ENCODE results near the gene CITED2. TPM values are rescaled to one million over a fixed set of nuclear protein-coding genes. Genes with fewer than 3 reads are reported as not detected.

Gene CITED2
- total RNA-seq, 4 donors from 2014 or later: 53.4 to 260 (median 159) TPM

DNA sequence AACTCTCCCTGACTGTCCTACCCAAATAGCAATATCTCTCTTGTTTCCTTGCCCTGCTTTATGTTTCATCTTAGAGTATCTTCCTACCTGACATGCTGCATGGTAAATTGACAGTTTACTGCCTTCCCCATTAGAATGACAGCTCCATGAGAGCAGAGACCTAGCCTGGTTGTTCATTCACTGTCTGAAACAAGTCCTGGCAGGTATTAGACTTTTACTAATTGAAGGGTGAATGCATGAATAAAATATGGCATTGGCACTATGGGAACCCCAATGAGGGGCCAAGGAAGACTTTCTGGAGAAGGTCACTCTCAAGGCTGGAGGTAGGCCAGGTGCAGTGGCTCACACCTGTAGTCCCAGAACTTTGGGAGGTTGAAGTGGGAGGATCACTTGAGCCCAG is 3.8 kb upstream of the CITED2 start:
- no peak overlapping the region for H3K4me3 ChIP-seq
- no peaks in the 10 kb centered on the region for H3K36me3 ChIP-seq
- no peak for DNase-seq
- H3K27me3 ChIP-seq: no peaks in the 10 kb centered on the region
- no peak for TF ChIP-seq POLR2A (IDR thresholded peaks at IDR 0.05)
- TF ChIP-seq, protein P1, sequence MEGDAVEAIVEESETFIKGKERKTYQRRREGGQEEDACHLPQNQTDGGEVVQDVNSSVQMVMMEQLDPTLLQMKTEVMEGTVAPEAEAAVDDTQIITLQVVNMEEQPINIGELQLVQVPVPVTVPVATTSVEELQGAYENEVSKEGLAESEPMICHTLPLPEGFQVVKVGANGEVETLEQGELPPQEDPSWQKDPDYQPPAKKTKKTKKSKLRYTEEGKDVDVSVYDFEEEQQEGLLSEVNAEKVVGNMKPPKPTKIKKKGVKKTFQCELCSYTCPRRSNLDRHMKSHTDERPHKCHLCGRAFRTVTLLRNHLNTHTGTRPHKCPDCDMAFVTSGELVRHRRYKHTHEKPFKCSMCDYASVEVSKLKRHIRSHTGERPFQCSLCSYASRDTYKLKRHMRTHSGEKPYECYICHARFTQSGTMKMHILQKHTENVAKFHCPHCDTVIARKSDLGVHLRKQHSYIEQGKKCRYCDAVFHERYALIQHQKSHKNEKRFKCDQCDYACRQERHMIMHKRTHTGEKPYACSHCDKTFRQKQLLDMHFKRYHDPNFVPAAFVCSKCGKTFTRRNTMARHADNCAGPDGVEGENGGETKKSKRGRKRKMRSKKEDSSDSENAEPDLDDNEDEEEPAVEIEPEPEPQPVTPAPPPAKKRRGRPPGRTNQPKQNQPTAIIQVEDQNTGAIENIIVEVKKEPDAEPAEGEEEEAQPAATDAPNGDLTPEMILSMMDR (IDR thresholded peaks at IDR 0.05): no peak
- intact Hi-C loops (cut with DNase I; ENCODE audit: low total_unique reads): loop anchor here (10.0 kb wide), 1 partner anchor 217 kb away; no protein-coding TSS in a partner anchor
- H3K4me1 ChIP-seq: no peaks in the 10 kb centered on the region
- no peak overlapping the region for H3K27ac ChIP-seq
- H3K9me3 ChIP-seq: no peaks in the 10 kb centered on the region

DNA sequence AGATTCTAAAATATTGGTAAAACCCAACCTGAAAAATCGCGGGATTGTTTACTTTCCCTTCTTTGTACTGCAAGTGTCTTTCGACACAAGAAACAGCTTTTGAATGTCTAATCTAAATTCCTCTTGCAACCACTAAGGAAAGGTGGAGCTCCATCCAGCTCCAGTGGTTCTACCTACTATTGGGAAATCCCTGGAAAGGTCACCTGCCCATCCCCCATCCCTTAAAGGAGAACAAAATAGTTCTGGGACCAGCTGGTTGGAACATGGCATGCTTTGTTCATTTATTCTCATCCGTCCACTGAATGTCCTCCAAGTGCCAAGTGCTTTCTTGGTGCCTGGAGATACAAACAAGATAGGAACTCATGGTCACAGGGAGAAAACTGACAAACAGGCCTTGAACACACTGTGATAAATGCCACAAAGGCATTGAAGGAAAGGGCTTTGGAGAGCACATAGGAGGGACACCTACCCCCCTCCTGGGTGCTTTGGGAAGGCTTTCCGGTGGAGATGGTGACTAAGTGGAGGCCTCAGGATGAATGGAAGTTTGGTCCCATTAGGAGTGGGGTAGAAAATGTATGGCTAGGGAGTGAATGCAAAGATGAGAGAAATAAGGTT is 2.3 kb upstream of the CITED2 start:
- TF ChIP-seq, protein P1 (IDR thresholded peaks at IDR 0.05): peak in 1 of 4 experiments; percentile 13
- TF ChIP-seq POLR2A (IDR thresholded peaks at IDR 0.05): no peak
- no peaks in the 10 kb centered on the region for H3K4me1 ChIP-seq
- peak overlapping the region; percentile 80 to 89 for H3K4me3 ChIP-seq
- peak; percentile 49 to 72 for DNase-seq
- no peaks in the 10 kb centered on the region for H3K9me3 ChIP-seq
- no peaks in the 10 kb centered on the region for H3K36me3 ChIP-seq
- H3K27me3 ChIP-seq: no peaks in the 10 kb centered on the region
- H3K27ac ChIP-seq: peak overlapping the region; percentile 95 to 99
- intact Hi-C loops (cut with DNase I; ENCODE audit: low total_unique reads): loop anchor here (10.0 kb wide), 1 partner anchor 218 kb away; no protein-coding TSS in a partner anchor

DNA sequence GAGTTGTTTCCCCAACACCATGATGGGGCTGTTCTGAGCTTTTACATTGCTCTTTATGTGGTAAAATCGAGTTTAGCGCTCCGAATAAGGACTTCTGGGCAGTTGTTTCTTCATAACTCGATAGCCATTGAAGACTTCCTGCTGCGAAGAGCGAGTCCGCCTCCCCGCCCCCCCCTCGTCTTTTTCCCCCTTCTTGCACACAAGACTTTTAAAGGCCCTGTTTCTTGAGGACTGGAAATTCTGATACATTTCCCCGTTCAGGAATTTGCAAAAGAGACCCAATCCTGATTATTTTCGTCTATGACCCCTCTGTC is 1.5 kb upstream of the CITED2 start:
- intact Hi-C loops (cut with DNase I; ENCODE audit: low total_unique reads): loop anchor here (10.0 kb wide), 1 partner anchor 219 kb away; no protein-coding TSS in a partner anchor
- Histone ChIP-seq H3K27me3 (no peaks in the 10 kb centered on the region), H3K27ac (peak overlapping the region; percentile 95 to 99), H3K4me3 (peak overlapping the region; percentile 80 to 89), H3K4me1 (no peaks in the 10 kb centered on the region), H3K9me3 (no peaks in the 10 kb centered on the region), H3K36me3 (no peaks in the 10 kb centered on the region)
- TF ChIP-seq, protein P1 (IDR thresholded peaks at IDR 0.05): no peak
- no peak for TF ChIP-seq POLR2A (IDR thresholded peaks at IDR 0.05)
- DNase-seq: no peak

DNA sequence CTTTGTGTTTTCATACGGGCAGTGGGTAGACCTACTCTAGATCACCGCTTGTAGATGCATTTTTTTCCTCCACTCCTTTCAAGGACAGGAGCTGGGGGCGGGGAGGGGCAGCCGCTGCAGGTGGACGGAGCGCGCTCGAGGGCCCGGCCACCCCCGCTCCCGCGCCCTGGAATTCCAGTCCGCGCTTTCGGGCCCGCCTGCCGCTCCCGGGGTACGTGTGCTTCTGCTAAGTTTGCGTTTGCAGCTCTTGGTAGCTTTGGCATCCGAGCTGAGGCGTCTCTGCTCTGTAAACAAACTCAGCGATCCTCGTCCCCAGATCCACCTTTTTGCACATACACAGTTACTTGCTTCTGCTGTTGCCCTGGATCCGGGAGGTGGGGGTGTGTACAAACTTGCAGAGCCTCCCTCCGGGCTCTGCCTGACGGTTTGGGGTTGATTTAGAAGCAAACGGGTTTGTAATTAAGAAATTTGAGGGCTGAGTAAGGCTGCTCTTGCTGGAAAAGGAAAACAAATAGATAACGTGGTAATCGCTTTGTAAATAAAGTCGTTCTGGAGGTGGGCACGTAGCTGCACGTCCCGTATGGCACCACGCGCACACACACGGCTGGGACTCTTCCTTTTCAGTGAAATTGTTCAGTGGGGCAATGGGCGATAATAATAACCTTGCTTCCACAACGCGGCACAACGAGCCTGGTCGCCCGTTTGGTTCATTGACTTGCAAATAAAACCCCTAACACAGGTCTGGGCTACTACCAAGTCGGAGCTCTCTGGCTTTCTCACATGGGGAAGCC is 973 bp upstream of the CITED2 start:
- Histone ChIP-seq H3K36me3 (no peaks in the 10 kb centered on the region), H3K9me3 (no peaks in the 10 kb centered on the region), H3K4me3 (peak overlapping the region; percentile 80 to 89), H3K4me1 (no peaks in the 10 kb centered on the region), H3K27ac (peak overlapping the region; percentile 95 to 99), H3K27me3 (no peaks in the 10 kb centered on the region)
- TF ChIP-seq POLR2A (IDR thresholded peaks at IDR 0.05): peak; percentile 19 to 61
- TF ChIP-seq, protein P1 (IDR thresholded peaks at IDR 0.05): peak in 2 of 4 experiments; percentile 4 to 25
- DNase-seq: peak; percentile 88 to 93
- intact Hi-C loops (cut with DNase I; ENCODE audit: low total_unique reads): loop anchor here (2.0 to 10.0 kb wide), 2 partner anchors 149 to 219 kb away; no protein-coding TSS in a partner anchor

DNA sequence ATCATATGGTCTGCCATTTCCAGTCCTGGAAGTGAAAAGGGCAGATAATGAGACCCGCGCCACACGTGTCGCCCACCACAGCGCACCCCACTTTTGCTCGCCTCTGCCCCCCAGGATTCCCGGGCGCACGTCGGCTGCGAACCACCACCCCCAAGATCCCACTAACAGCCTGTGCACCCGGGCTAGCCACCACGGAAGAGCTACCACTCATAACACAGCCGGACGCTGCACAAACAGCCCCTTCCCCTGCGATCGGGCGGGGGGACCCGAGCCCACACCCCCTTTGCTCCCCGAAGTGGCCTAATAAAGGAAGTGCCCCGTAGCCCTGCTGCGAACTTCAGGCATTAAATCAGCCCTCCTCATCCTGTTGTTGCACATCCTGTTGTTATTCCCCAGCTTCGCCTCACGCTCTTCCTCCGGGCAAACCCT is 506 bp downstream of the CITED2 start:
- Histone ChIP-seq H3K27me3 (no peaks in the 10 kb centered on the region), H3K9me3 (no peaks in the 10 kb centered on the region), H3K4me1 (peaks cover 0 to 4% of the 10 kb centered on the region in 2 donors), H3K4me3 (peak overlapping the region; percentile 80 to 89), H3K36me3 (no peaks in the 10 kb centered on the region), H3K27ac (peak overlapping the region; percentile 95 to 99)
- no peak for TF ChIP-seq POLR2A (IDR thresholded peaks at IDR 0.05)
- DNase-seq: peak in 1 of 2 donors; percentile 28
- intact Hi-C loops (cut with DNase I; ENCODE audit: low total_unique reads): loop anchor here (2.0 to 10.0 kb wide), 2 partner anchors 151 to 221 kb away; no protein-coding TSS in a partner anchor

Measured in uterus (tissue), 4 donors.